Central memory CD8-positive, alpha-beta T cell (primary cell): ENCODE measurements around the gene COLEC12.

Experiments used
- ATAC-seq: fragments of 150-1000 bp; cut with Tn5 transposase; replicated peaks from 2 replicates; pipeline ENCODE4 v1.10.0; 2022; ENCODE audit warnings: mild to moderate bottlenecking, moderate FRiP score, moderate number of reproducible peaks; ENCODE audit not compliant: poor library complexity, severe bottlenecking; ENCODE audit errors: extremely low read depth
- DNase-seq, 2 donors: peaks; one replicate each; pipeline ENCODE4 v3.0.0; 2021; ENCODE audit warnings: low spot score in 2 of 2
- H3K27ac Mint-ChIP-seq: one replicate; pipeline ENCODE4 v1.8.0; 2022; ENCODE audit warnings: low read depth, mild to moderate bottlenecking, moderate library complexity, mixed read lengths
- H3K27me3 Mint-ChIP-seq: one replicate; pipeline ENCODE4 v1.8.0; 2022; ENCODE audit warnings: mixed read lengths
- H3K36me3 Mint-ChIP-seq: one replicate; pipeline ENCODE4 v1.8.0; 2022; ENCODE audit warnings: mild to moderate bottlenecking, moderate library complexity, mixed read lengths; ENCODE audit not compliant: insufficient read depth
- H3K4me1 Mint-ChIP-seq: one replicate; pipeline ENCODE4 v1.8.0; 2022; ENCODE audit warnings: mixed read lengths
- H3K4me3 Mint-ChIP-seq: one replicate; pipeline ENCODE4 v1.8.0; 2022; ENCODE audit warnings: mild to moderate bottlenecking, moderate library complexity, mixed read lengths
- H3K9me3 Mint-ChIP-seq: one replicate; pipeline ENCODE4 v1.8.0; 2022; ENCODE audit warnings: mixed read lengths

The COLEC12 gene

GRCh38 chr18:374721-375168, 125.8 kb downstream of the COLEC12 start:
- Mint-ChIP-seq H3K27me3 (peaks cover 34% of the 10 kb centered on the region), H3K36me3 (no peaks in the 10 kb centered on the region), H3K27ac (no peak overlapping the region), H3K9me3 (no peaks in the 10 kb centered on the region), H3K4me3 (no peak overlapping the region), H3K4me1 (no peaks in the 10 kb centered on the region)
- ATAC-seq (no peak), DNase-seq (no peak)

DNA sequence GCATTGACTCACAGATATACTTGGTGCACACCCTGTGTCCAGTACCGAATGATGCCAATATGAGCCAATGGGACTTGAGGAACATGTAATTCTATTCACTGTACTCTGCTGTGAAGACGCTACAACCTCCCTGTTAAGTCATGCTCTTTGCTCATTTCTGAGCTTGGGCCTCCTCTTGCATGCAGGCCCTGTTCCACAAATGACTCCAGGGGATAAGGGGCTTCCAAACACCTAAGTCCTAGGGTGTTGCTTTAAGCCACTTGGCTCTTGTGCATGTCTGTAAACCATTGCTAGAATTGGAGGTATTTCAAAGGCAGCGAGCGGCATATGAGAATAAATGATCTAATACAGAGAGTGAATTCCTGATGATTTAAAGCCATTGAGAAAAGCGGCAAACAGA, 126.7 kb downstream of the COLEC12 start:
- ATAC-seq (no peak), DNase-seq (no peak)
- H3K27ac Mint-ChIP-seq = no peak overlapping the region
- no peak overlapping the region for H3K4me3 Mint-ChIP-seq
- H3K36me3 Mint-ChIP-seq = no peaks in the 10 kb centered on the region
- H3K9me3 Mint-ChIP-seq = no peaks in the 10 kb centered on the region
- H3K4me1 Mint-ChIP-seq = no peaks in the 10 kb centered on the region
- peaks cover 35% of the 10 kb centered on the region for H3K27me3 Mint-ChIP-seq

DNA sequence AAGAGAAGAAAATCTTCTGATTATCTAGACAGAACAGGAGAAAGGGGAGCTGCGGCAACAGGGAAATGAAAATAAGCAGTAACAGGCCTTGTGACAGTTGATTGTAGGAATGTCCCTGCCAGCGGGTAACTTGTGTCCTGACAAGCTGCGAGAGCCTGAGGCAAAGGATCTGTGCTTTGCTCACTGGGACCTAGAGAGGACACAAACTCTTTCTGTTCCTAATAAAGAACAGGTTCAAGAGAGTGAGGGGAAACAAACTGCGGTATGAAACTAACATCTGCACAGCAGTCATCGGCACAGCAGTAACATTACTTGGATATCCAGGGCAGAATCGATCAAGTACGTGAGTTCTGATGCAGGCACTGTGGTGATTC, 128.9 kb downstream of the COLEC12 start:
- Mint-ChIP-seq H3K9me3 (no peaks in the 10 kb centered on the region), H3K4me3 (no peak overlapping the region), H3K27ac (no peak overlapping the region), H3K27me3 (peaks cover 23% of the 10 kb centered on the region), H3K4me1 (no peaks in the 10 kb centered on the region), H3K36me3 (peaks cover 2% of the 10 kb centered on the region)
- DNase-seq (no peak), ATAC-seq (no peak)

DNA sequence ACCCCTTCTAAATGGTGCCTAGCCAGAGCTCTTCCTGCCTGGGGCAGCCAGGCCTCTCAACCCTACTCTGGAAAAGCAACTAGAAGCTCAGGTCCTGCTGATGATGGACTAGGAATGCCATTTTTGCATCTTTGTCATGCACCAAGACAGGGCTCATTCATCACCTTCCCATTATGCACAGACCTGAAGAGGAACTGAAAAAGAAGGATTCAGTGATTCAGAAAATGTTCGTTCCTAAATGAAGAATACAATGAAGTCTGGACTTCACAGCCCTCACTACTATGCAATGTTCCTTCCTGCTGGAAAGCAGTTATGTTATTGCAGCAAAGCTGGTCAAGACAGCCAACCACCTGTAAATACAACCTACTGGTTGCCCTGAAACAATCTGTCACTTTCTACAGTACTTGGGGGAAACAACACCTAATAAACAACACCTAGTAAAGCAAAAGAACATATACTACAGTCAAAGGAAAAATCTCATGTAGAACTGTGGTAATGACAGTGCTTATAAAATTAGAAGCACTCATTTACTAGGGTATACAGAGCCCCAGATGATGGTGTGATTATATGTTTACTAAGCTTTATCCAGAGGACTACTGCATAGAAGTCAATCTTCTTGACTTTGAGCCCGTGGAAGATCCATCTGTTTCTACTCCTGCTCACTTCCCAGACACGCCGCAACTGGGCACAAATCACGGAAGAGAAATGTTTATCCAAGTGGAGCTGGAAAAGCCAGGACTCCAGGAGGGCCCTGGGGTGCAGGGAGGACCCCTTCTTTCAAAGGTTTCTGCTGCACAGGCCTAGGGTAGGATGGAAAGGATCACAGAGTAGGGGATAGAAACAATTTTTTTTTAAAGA, 129.5 kb downstream of the COLEC12 start:
- no peaks in the 10 kb centered on the region for H3K9me3 Mint-ChIP-seq
- no peak overlapping the region for H3K27ac Mint-ChIP-seq
- H3K4me1 Mint-ChIP-seq = no peaks in the 10 kb centered on the region
- peaks cover 2% of the 10 kb centered on the region for H3K36me3 Mint-ChIP-seq
- no peak overlapping the region for H3K4me3 Mint-ChIP-seq
- H3K27me3 Mint-ChIP-seq = peaks cover 24% of the 10 kb centered on the region
- ATAC-seq = no peak
- DNase-seq = no peak

DNA sequence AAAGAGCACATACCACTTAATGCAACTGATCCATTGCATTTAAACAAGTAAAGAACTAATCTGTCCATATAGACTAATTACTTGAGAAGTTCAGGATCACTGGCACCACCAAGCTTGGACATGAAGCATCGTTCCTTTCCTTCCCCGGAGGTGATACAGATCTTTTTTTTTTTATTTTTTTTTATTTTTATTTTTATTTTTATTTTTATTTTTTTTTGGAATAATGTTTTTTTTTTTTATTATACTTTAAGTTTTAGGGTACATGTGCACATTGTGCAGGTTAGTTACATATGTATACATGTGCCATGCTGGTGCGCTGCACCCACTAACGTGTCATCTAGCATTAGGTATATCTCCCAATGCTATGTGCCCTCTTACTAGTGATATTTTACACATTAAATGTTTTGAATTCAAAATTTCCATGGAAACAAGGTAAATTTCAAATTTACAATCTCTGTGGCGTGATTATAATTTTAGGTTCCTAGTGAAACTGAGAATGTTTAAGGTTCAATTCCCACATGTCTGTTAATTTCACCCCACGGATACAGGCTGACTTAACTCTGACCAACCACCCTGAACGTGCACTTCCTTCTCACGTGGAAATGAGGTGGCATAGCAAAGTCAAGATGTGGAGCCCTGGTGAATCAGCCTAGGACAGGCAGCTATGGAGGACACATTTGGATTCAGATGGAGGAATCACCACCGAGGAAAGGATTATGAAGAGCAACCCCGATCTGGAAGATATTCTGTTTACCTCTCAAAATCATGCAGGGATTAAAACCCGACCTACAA, 131.1 kb downstream of the COLEC12 start:
- Mint-ChIP-seq H3K36me3 (peaks cover 2% of the 10 kb centered on the region), H3K27me3 (peaks cover 30% of the 10 kb centered on the region), H3K9me3 (no peaks in the 10 kb centered on the region), H3K4me1 (no peaks in the 10 kb centered on the region), H3K27ac (no peak overlapping the region), H3K4me3 (no peak overlapping the region)
- DNase-seq = no peak
- no peak for ATAC-seq

DNA sequence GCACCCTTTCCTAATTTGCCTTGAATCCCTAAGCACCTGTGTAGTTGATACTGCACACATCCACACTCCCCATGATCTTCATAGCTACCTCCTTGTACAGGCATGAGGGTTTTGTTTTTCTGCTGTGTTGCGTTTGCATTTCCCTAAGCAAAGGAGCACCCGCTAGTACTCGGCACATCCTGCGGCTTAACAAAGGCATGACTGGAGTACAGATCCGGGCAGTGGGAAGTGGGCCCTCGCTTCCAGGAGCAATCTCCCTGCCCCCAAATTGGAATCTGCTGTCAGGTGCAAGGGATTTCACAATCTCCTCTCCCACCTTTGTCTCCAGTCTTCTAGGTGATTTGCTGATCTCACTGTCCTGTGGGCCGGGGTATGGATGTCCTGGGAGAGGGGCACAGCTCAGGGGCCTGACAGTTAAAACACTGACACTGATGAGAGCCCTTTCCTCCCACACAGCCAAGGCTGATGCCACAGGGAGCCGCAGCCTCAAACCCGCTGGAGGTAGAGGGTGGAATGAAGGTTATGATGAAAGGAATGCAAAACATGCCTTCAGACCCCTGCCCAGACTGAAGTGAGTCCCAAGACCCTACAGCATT, 133.9 kb downstream of the COLEC12 start:
- peaks cover 40% of the 10 kb centered on the region for H3K27me3 Mint-ChIP-seq
- no peak overlapping the region for H3K4me3 Mint-ChIP-seq
- no peak for DNase-seq
- H3K9me3 Mint-ChIP-seq = no peaks in the 10 kb centered on the region
- no peak for ATAC-seq
- H3K4me1 Mint-ChIP-seq = no peaks in the 10 kb centered on the region
- no peak overlapping the region for H3K27ac Mint-ChIP-seq
- peaks cover 2% of the 10 kb centered on the region for H3K36me3 Mint-ChIP-seq

- no peaks in the 10 kb centered on the region for H3K4me1 Mint-ChIP-seq
- no peak overlapping the region for H3K27ac Mint-ChIP-seq
- H3K36me3 Mint-ChIP-seq = peaks cover 2% of the 10 kb centered on the region
- no peaks in the 10 kb centered on the region for H3K9me3 Mint-ChIP-seq
- DNase-seq (no peak), ATAC-seq (no peak)
- H3K27me3 Mint-ChIP-seq = peaks cover 35% of the 10 kb centered on the region
- H3K4me3 Mint-ChIP-seq = no peak overlapping the region
These were observed 134.8 kb downstream of the COLEC12 start for GRCh38 chr18:365651-366050.

DNA sequence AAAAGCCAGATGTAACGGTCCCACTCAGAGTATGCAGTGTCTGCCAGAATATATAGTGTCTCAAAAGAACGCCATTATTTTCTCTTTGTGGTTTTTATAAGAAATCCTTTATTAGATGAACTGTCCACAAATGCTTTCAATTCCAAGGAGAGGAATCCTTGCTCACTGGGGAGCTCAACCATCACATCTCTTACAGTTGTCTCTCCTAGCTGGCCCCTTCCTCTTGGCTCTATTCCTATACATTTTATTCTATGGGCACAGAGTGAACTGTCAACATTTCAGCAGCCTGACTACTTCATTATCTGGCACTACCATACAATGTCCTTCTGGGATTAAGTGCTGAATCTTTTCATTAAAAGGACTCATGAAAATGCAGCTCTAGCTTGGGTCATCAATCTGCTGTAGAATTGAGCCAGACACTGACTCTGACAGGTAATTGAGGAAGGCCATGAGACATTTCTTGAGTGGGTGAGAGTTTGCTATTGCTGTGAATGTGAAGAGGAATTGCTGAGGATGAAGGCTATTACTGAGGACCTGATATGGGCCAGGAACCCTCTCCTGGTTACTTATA, 136.2 kb downstream of the COLEC12 start:
- no peak overlapping the region for H3K27ac Mint-ChIP-seq
- DNase-seq (no peak), ATAC-seq (no peak)
- H3K4me3 Mint-ChIP-seq = no peak overlapping the region
- no peaks in the 10 kb centered on the region for H3K9me3 Mint-ChIP-seq
- H3K36me3 Mint-ChIP-seq = peaks cover 2% of the 10 kb centered on the region
- peaks cover 27% of the 10 kb centered on the region for H3K27me3 Mint-ChIP-seq
- H3K4me1 Mint-ChIP-seq = no peaks in the 10 kb centered on the region

GRCh38 chr18:363301-364085, 137.0 kb downstream of the COLEC12 start:
- DNase-seq (no peak), ATAC-seq (no peak)
- no peaks in the 10 kb centered on the region for H3K4me1 Mint-ChIP-seq
- peaks cover 2% of the 10 kb centered on the region for H3K36me3 Mint-ChIP-seq
- H3K4me3 Mint-ChIP-seq = no peak overlapping the region
- no peaks in the 10 kb centered on the region for H3K9me3 Mint-ChIP-seq
- no peak overlapping the region for H3K27ac Mint-ChIP-seq
- peaks cover 22% of the 10 kb centered on the region for H3K27me3 Mint-ChIP-seq

- Mint-ChIP-seq H3K27ac (no peak overlapping the region), H3K36me3 (peaks cover 2% of the 10 kb centered on the region), H3K9me3 (no peaks in the 10 kb centered on the region), H3K4me1 (no peaks in the 10 kb centered on the region), H3K27me3 (peaks cover 22% of the 10 kb centered on the region), H3K4me3 (no peak overlapping the region)
- no peak for DNase-seq
- ATAC-seq = no peak
These were observed 137.9 kb downstream of the COLEC12 start for GRCh38 chr18:362311-363290.

DNA sequence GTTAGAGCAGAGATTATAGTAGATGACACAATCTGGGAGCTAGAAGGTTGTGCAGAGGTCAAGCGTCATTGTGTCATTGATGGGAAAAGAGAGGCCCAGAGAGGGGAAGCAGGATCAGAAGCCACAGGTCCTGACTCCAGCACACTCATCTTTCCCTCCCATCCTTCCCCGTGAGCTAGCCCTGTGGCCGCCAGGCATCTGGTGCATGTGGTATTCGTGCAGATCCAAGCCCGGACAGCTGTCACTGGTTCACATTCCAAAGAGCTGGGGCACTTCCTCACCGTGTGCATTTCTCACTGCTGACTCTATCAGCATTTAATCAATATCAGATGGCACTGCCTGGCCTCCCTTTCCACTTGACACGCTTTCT, 138.6 kb downstream of the COLEC12 start:
- Mint-ChIP-seq H3K27ac (no peak overlapping the region), H3K27me3 (peaks cover 22% of the 10 kb centered on the region), H3K4me3 (no peak overlapping the region), H3K36me3 (no peaks in the 10 kb centered on the region), H3K4me1 (no peaks in the 10 kb centered on the region), H3K9me3 (no peaks in the 10 kb centered on the region)
- no peak for DNase-seq
- ATAC-seq = no peak
